NCI-H2081 (cell line): ENCODE results near the gene COL5A2.
A peak's percentile ranks its signal among the peaks of the same experiment; 100 is the strongest.

Source experiments
- DNase-seq, 2 experiments: peaks; one replicate each; lab custom pipeline; 2025; lab: John Stamatoyannopoulos, UW

The COL5A2 gene

GRCh38 chr2:189178726-189179569, 613 bp downstream of the COL5A2 start:
- no peak for DNase-seq

- DNase-seq, result no peak
Observed at GRCh38 chr2:189178054-189178453, 1.5 kb downstream of the COL5A2 start.

GRCh38 chr2:189177251-189177840, 2.2 kb downstream of the COL5A2 start:
- DNase-seq, result no peak

DNA sequence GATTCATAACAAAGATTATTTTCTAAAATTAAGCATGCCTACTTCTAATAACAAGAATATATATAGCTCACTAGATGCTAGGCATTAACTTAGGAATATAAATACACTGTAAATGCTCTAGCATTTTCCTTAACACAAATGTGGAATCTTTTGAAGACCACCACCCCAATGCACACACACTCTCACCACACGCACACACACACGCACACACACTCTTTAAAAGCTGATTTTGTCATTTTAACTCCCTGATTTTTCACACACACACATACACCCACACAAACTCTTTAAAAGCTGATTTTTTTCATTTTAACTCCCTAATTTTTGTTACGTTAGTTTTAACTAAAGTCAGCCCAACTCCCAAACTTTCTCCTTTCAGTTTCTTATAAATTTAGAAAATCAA, 3.0 kb downstream of the COL5A2 start:
- no peak for DNase-seq

DNA sequence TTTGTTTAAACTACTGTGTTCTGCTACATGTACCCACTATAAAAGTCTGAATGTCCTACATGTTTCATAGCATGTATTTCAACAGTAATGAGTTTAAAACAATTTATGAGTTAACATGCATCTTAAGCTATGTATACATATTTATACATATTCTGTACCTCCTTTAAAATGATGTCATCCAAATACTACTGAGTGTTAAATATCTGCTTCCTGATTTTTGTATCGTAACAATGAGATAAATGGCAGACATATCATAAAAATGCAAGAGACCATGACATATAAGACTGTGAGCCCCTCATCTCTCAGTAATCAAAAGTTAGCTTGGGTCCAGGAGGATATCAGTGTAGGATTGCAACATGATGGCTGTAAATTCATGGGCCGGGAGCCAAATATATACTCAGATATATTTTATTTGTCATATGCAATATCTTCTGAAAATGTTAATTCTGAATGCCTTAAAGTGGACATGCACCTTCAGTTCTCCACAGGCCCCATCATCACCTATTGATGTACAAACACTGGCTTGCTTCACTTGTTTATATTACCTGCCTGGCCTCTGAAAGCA, 3.6 kb downstream of the COL5A2 start:
- DNase-seq, result no peak

DNA sequence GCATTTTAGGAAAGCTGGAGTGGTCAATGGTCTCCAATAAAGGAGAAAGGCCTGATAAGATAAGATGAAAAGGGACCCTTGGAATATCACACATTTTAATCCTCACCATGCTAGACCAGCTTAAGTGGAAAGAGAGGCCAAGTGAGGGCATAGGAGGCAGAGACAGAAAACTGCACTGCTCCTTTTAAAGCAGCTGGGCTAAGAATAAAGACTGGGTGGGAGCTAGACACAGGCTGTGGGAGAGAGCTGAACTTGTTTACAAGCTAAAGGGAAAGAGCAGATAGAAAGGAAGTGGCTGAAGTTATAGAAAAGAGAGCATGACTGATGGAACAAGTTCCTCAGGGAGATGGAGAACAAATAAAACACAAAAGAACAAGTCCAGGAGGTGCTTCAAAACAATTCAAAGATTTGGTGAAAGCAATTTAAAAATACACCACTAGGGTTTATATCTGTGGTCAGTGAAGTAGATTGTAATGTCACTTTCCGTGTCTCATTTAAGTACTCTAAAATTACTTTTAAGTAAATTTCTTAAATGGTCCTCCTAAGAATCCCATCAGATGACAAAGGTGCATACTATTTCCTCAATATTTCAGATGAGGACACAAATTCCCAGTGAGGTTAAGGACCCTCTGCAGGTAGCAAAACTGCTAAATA, 7.5 kb downstream of the COL5A2 start:
- no peak for DNase-seq

- DNase-seq, result no peak
Observed at GRCh38 chr2:189168856-189169499, 10.6 kb downstream of the COL5A2 start.

GRCh38 chr2:189165656-189166380, 13.7 kb downstream of the COL5A2 start:
- no peak for DNase-seq

- no peak for DNase-seq
Observed at GRCh38 chr2:189164746-189165145, 14.8 kb downstream of the COL5A2 start.

DNA sequence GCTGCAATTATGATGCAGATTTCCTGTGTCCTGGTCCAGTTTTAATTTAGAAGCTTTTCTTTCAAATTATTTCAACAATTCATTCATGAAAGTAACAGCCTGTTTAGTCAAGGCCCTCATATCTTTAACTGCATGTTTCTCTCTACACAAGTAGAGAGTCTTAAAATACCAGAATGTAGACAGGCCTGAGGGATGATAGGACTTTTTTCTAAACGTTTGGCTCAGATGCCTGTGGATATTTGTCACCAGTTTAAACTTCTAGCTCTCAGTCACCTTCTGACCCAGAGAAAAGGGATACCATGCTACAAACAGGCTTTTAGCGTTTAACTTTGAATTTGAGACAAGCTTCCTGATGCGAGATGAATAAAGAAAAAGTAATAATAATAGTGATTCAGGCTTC, 15.7 kb downstream of the COL5A2 start:
- no peak for DNase-seq

GRCh38 chr2:189162566-189162965, 17.0 kb downstream of the COL5A2 start:
- DNase-seq, result no peak

DNA sequence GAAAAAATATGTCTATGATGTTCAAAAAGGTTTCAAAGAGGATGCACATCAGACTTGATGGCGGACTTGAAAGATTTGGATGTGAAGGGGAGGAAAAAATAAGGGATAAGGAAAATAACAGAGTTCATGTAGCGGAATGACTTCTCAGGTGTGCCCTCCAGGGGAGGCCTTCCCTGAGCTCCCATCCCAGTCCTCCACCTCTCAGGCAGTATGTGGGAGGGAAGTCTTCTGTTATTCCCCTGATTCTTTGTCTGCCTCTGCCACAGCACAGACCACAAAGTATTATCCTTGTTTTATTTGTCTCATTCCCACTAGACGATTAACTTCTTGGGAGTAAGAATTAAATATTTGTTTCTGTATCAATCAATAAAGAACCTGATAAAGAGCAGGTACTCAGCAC, 17.7 kb downstream of the COL5A2 start:
- DNase-seq, result no peak

DNA sequence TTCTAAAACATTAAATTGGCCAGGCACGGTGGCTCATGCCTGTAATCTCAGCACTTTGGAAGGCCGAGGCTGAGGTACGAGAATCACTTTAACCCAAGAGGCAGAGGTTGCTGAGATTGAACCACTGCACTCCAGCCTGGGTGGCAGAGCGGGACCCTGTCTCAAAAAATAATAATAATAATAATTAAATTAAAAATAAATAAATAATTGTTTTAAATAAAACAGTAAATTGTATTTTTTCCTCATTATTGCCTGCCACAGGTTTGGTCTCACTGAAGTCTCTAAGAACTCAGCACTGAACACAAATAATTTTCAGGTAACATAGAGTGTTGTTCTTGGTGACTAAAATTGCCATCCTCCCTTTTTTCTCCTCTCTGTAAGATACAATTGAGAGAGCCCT, 19.8 kb downstream of the COL5A2 start:
- DNase-seq, result no peak

DNA sequence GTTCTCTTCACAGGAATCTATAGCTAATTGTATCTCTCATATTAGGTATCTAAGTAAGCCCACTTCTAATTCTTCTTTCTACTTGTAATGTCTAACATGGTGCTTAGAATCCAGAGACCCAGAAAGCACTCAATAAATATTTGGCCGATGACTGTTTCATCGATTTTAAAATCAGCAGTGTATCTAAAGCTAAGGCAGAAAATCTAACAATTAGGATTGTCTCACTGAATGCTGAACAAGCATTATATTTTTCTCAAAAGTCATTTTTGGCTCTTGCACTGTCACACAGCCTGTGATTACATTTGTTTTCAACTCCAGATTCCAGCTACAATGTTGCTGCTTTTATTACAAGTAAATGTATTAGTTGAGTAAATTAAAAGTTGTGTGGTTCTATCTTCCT, 20.3 kb downstream of the COL5A2 start:
- no peak for DNase-seq

DNA sequence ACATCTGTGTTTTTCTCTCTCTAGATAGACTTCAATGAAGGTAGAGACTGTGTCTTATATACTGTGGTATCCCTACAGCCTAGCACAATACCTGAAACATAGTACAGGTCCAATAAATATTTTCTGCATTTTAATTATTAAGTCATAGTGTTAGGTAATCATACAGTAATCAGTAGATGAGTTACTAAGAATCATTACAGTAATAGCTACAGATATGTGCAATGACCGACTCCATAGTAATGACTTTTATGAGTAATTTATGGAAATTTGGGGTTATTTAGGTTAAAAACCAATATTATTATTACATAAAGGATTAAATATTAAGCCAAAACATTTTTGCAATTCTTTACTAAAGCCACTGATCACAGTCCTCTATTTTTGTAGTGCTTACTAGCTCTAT, 21.6 kb downstream of the COL5A2 start:
- no peak for DNase-seq

- no peak for DNase-seq
Observed at GRCh38 chr2:189157456-189157855, 22.1 kb downstream of the COL5A2 start.

DNA sequence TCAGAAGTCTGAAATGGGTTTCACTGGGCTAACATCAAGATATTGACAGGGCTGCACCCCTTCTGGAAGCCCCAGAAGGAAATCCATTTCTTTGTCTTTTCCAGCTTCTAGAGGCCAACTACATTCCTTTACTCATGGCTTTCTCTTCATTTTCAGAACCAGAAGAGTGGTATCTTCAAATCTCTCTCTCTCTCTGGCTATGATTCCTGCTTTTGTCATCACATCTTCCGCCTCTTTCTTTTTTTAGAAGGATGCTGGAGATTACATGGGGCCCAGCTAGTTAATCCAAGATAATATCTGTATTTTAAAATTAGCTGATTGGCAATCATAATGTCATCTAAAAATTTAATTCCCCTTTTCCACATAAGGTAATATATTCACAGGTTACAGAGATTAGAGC, 23.8 kb downstream of the COL5A2 start:
- DNase-seq, result no peak

GRCh38 chr2:189153619-189154018, 25.9 kb downstream of the COL5A2 start:
- no peak for DNase-seq

DNA sequence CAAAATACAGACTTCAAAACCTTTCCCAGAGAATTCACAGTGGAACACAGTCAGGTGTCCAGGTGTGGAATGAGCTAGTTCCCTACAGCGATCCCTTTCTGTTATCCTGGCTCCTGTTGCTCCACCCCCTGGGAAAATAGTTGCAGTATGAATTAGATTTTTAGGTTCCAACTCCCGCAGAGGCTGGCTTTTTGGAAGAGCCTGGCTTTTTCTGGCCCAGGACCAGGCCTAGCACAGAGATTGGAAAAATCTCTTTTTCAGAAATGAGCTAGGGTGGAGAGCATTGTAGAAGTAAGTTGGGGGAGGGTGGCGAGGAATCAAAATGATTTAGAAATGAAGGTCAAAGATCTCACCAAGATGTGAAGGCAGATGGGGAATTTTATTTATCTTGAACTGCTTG, 27.1 kb downstream of the COL5A2 start:
- DNase-seq, result no peak

GRCh38 chr2:189151906-189152305, 27.7 kb downstream of the COL5A2 start:
- DNase-seq, result no peak

GRCh38 chr2:189150033-189150432, 29.5 kb downstream of the COL5A2 start:
- DNase-seq, result peak in 1 of 2 experiments; percentile 71

GRCh38 chr2:189147989-189148388, 31.6 kb downstream of the COL5A2 start:
- DNase-seq, result no peak
